Left lobe of liver (tissue), 2 donors: ENCODE results near the gene SLC2A4. TPM values are rescaled to one million over a fixed set of nuclear protein-coding genes. Genes with fewer than 3 reads are reported as not detected.
"Not testable (repeated sequence)": the region's sequence is repeated elsewhere in the genome, so short reads cannot be mapped to it uniquely, and the experiment has no call there.

Source experiments
- ATAC-seq: fragments of 200-7000 bp; cut with Tn5 transposase; one replicate; pipeline ENCODE4 v1.9.1; 2020; ENCODE audit warnings: mild to moderate bottlenecking, moderate library complexity
- DNase-seq: peaks from one replicate; pipeline ENCODE4 v3.0.0-alpha.2; 2020; ENCODE audit warnings: low spot score
- total RNA-seq: library from RNA; stranded (reverse); gene quantifications from one replicate; pipeline ENCODE4 v1.2.1, GENCODE V29; 2021
- donor health status: DM: no; HTN: no; CAD: no; lungs with moderate emphysema.
- donor health status: DM: no; HTN: yes; CAD: no.

Gene SLC2A4
- total RNA-seq, 1 donor from 2014 or later = 0.48 TPM

GRCh38 chr17:7337600-7337999 is 56.1 kb downstream of the SLC2A4 start:
- DNase-seq, ATAC-seq: not testable (repeated sequence)

Other genes starting within 250 kb of the SLC2A4 start
- 39.9 TPM for gene SLC16A13, start 245.7 kb upstream of the SLC2A4 start, total RNA-seq
- gene SLC16A11, start 237.6 kb upstream of the SLC2A4 start, total RNA-seq = 2.5 TPM
- gene CLEC10A, start 201.5 kb upstream of the SLC2A4 start, total RNA-seq = 1.1 TPM
- gene ASGR2, start 166.9 kb upstream of the SLC2A4 start, total RNA-seq = 442 TPM
- gene ASGR1, start 102.3 kb upstream of the SLC2A4 start, total RNA-seq = 526 TPM
- 5.5 TPM for gene DLG4, start 61.9 kb upstream of the SLC2A4 start, total RNA-seq
- gene ACADVL, start 61.8 kb upstream of the SLC2A4 start, total RNA-seq = 1,044 TPM
- gene DVL2, start 47.2 kb upstream of the SLC2A4 start, total RNA-seq = 10.0 TPM
- 16.5 TPM for gene PHF23, start 42.3 kb upstream of the SLC2A4 start, total RNA-seq
- gene GABARAP, start 39.3 kb upstream of the SLC2A4 start, total RNA-seq = 235 TPM
- 35.1 TPM for gene CTDNEP1, start 30.0 kb upstream of the SLC2A4 start, total RNA-seq
- gene ELP5, start 29.5 kb upstream of the SLC2A4 start, total RNA-seq = 27.5 TPM
- 20.5 TPM for gene CLDN7, start 19.2 kb upstream of the SLC2A4 start, total RNA-seq
- 0.81 TPM for gene YBX2, start 12.9 kb downstream of the SLC2A4 start, total RNA-seq
- gene EIF5A, start 25.9 kb downstream of the SLC2A4 start, total RNA-seq = 242 TPM
- 21.2 TPM for gene GPS2, start 33.6 kb downstream of the SLC2A4 start, total RNA-seq
- gene NEURL4, start 47.6 kb downstream of the SLC2A4 start, total RNA-seq = 17.0 TPM
- gene ACAP1, start 54.8 kb downstream of the SLC2A4 start, total RNA-seq = 3.4 TPM
- gene KCTD11, start 70.4 kb downstream of the SLC2A4 start, total RNA-seq = 2.6 TPM
- gene TMEM95, start 73.4 kb downstream of the SLC2A4 start, total RNA-seq = not detected
- 5.2 TPM for gene TNK1, start 99.4 kb downstream of the SLC2A4 start, total RNA-seq
- 7.0 TPM for gene PLSCR3, start 112.8 kb downstream of the SLC2A4 start, total RNA-seq
- gene TMEM256, start 122.4 kb downstream of the SLC2A4 start, total RNA-seq = 80.1 TPM
- gene NLGN2, start 126.1 kb downstream of the SLC2A4 start, total RNA-seq = 3.9 TPM
- gene SPEM1, start 138.6 kb downstream of the SLC2A4 start, total RNA-seq = not detected
- gene SPEM2, start 143.9 kb downstream of the SLC2A4 start, total RNA-seq = not detected
- not detected for gene SPEM3, start 147.1 kb downstream of the SLC2A4 start, total RNA-seq
- gene TMEM102, start 153.7 kb downstream of the SLC2A4 start, total RNA-seq = 4.0 TPM
- gene FGF11, start 157.8 kb downstream of the SLC2A4 start, total RNA-seq = 0.86 TPM
- 10.9 TPM for gene CHRNB1, start 163.3 kb downstream of the SLC2A4 start, total RNA-seq
- 7.9 TPM for gene ZBTB4, start 197.9 kb downstream of the SLC2A4 start, total RNA-seq
- not detected for gene SLC35G6, start 199.7 kb downstream of the SLC2A4 start, total RNA-seq
- 55.9 TPM for gene POLR2A, start 202.6 kb downstream of the SLC2A4 start, total RNA-seq